A673 (cell line): Measurements from ENCODE around the gene CDH4.

Source experiments
- CTCF ChIP-seq: fragments of 300-800, 200-600 bp; sonication (generic); conservative IDR thresholded peaks from 2 replicates; pipeline ENCODE4 v1.5.1; 2017; ENCODE audit warnings: low read depth, mild to moderate bottlenecking, antibody characterized with exemption, low read length, moderate library complexity, mixed read lengths
- EZH2 ChIP-seq: fragments of 200-600 bp; sonication (generic); IDR thresholded peaks from 2 replicates; pipeline ENCODE4 v1.6.1; 2017; ENCODE audit warnings: borderline replicate concordance, low read depth, mild to moderate bottlenecking, mixed read lengths, antibody characterized with exemption, low read length; ENCODE audit not compliant: poor library complexity, severe bottlenecking

GRCh38 chr20:61382194-61382593, 130.1 kb downstream of the CDH4 start:
- TF ChIP-seq CTCF (no peak), EZH2 (no peak)
